Colonic mucosa (tissue), 4 donors: ENCODE measurements around the gene SHOC1. TPM values are rescaled to one million over a fixed set of nuclear protein-coding genes. Genes with fewer than 3 reads are reported as not detected.
"Not testable (repeated sequence)": the region's sequence is repeated elsewhere in the genome, so short reads cannot be mapped to it uniquely, and the experiment has no call there.

Experiments
- DNase-seq: peaks from one replicate; pipeline ENCODE4 v3.0.0-alpha.2; 2020
- H3K27ac ChIP-seq: fragments of 200-600 bp; one replicate; pipeline ENCODE4 v1.8.0; 2021
- H3K27me3 ChIP-seq: fragments of 200-600 bp; one replicate; pipeline ENCODE4 v1.8.0; 2021
- H3K36me3 ChIP-seq: fragments of 200-600 bp; one replicate; pipeline ENCODE4 v1.8.0; 2021
- H3K4me1 ChIP-seq: fragments of 200-600 bp; one replicate; pipeline ENCODE4 v1.8.0; 2021; ENCODE audit warnings: mild to moderate bottlenecking
- H3K4me3 ChIP-seq: fragments of 200-600 bp; one replicate; pipeline ENCODE4 v1.8.0; 2021
- H3K9ac ChIP-seq, 2 donors: one replicate each; pipeline ENCODE4 v1.7.0; 2013; ENCODE audit warnings: control low read depth in 2 of 2, low read depth in 2 of 2, low read length in 2 of 2
- H3K9me3 ChIP-seq: fragments of 200-600 bp; one replicate; pipeline ENCODE4 v1.8.0; 2021
- intact Hi-C: fragments of 100-400 bp; cut with DNase I; formaldehyde crosslinking; loops from one replicate; pipeline ENCODE4 v1.14.1; 2022
- total RNA-seq, 2 donors: library from RNA; stranded (reverse); fragmentation: NEBNext Ultra II Directional in 1 of 2; extraction: Animal tissue kit (Norgen Biotek cat#: 25700) in 1 of 2; gene quantifications; one replicate each; pipeline ENCODE4 v1.2.1, GENCODE V29; 2021
- TF ChIP-seq, protein P1 (sequence below): fragments of 200-600 bp; IDR thresholded peaks from one replicate; pipeline ENCODE4 v1.8.0; 2022; ENCODE audit warnings: antibody characterized with exemption, mild to moderate bottlenecking
- donor health status: healthy.
- donor health status: DM: no; HTN: no; CAD: no.
- donor health status: DM: no; HTN: no; CAD: no.

The SHOC1 gene
- total RNA-seq, 2 donors from 2014 or later, result 0.37 TPM; not detected in 1

GRCh38 chr9:111815285-111816070 lies 20.7 kb upstream of the SHOC1 start:
- Histone ChIP-seq H3K36me3 (no peaks in the 10 kb centered on the region), H3K27ac (no peak overlapping the region), H3K9ac (no peak overlapping the region), H3K4me3 (no peak overlapping the region), H3K9me3 (no peaks in the 10 kb centered on the region), H3K27me3 (no peaks in the 10 kb centered on the region), H3K4me1 (no peaks in the 10 kb centered on the region)
- TF ChIP-seq, protein P1, sequence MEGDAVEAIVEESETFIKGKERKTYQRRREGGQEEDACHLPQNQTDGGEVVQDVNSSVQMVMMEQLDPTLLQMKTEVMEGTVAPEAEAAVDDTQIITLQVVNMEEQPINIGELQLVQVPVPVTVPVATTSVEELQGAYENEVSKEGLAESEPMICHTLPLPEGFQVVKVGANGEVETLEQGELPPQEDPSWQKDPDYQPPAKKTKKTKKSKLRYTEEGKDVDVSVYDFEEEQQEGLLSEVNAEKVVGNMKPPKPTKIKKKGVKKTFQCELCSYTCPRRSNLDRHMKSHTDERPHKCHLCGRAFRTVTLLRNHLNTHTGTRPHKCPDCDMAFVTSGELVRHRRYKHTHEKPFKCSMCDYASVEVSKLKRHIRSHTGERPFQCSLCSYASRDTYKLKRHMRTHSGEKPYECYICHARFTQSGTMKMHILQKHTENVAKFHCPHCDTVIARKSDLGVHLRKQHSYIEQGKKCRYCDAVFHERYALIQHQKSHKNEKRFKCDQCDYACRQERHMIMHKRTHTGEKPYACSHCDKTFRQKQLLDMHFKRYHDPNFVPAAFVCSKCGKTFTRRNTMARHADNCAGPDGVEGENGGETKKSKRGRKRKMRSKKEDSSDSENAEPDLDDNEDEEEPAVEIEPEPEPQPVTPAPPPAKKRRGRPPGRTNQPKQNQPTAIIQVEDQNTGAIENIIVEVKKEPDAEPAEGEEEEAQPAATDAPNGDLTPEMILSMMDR, result no peak
- intact Hi-C loops, result no loop called here
- DNase-seq, result no peak

GRCh38 chr9:111812337-111812736 lies 17.6 kb upstream of the SHOC1 start:
- Histone ChIP-seq H3K9me3 (no peaks in the 10 kb centered on the region), H3K4me1 (no peaks in the 10 kb centered on the region), H3K9ac (no peak overlapping the region), H3K27ac (no peak overlapping the region), H3K27me3 (no peaks in the 10 kb centered on the region), H3K36me3 (no peaks in the 10 kb centered on the region), H3K4me3 (no peak overlapping the region)
- TF ChIP-seq, protein P1, result no peak
- DNase-seq, result no peak
- intact Hi-C loops, result no loop called here

DNA sequence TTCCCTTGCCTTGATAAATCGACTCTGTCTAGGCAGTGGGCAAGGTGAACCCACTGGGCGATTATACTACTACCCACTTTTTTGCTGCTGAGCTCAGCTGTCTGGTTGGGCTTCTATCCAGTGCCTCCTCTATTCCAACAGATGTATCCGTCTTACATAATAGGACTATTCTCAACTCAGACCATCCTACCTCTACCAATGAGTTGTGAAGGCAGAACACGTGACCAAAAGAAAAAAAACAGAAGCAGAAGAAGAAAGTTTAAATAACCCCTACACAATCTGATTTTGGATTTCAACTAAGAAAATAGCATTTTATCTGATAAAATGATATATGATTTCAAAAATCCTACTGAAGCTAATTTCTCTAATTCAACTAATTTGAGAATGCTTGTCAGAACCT lies 16.2 kb upstream of the SHOC1 start:
- H3K27me3 ChIP-seq, result no peaks in the 10 kb centered on the region
- no peaks in the 10 kb centered on the region for H3K4me1 ChIP-seq
- no peak for DNase-seq
- H3K9ac ChIP-seq, result no peak overlapping the region
- intact Hi-C loops, result no loop called here
- TF ChIP-seq, protein P1, result no peak
- H3K27ac ChIP-seq, result no peak overlapping the region
- H3K4me3 ChIP-seq, result no peak overlapping the region
- no peaks in the 10 kb centered on the region for H3K36me3 ChIP-seq
- no peaks in the 10 kb centered on the region for H3K9me3 ChIP-seq

DNA sequence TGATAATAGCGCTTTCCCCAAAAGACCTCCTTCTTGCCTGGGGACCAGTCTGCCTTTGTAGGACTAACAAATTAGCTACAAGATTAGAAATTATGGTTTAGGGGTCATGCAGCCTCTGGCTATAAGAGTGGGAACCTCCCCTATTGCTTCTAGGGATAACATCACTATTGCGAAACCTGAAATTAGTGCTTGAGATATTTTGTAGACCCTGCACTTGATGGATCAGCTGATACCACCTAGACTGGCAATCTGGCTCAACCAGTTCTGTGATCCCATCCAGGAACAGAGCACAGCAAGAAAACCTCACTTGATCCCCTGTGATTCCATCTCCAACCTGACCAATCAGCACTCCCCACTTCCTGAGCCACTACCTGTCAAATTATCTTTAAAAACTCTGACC lies 15.7 kb upstream of the SHOC1 start:
- DNase-seq, H3K36me3 ChIP-seq, intact Hi-C loops, H3K9ac ChIP-seq, H3K4me1 ChIP-seq, H3K4me3 ChIP-seq, H3K9me3 ChIP-seq, H3K27ac ChIP-seq, H3K27me3 ChIP-seq: not testable (repeated sequence)

DNA sequence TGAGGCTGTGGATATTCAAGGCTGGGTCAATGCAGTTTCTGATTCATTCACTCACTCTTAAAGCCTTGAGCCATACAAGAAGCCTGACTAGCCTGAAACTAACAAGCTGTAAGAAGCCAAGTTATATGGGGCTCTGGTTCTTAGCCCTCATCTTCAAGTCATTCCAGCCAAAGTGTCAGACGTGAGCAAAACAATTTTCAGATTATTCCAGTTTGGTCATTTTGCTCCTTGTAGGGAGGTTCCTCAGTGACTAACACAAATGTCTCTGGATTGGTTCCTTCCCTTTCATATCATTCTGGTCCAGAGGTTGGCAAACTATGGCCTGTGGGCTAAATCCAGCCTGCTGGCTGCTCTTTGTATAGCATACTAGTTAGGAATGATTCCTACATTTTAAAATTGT lies 12.5 kb upstream of the SHOC1 start:
- H3K27me3 ChIP-seq, result no peaks in the 10 kb centered on the region
- intact Hi-C loops, result no loop called here
- TF ChIP-seq, protein P1, result no peak
- H3K4me3 ChIP-seq, result no peak overlapping the region
- H3K4me1 ChIP-seq, result no peaks in the 10 kb centered on the region
- H3K36me3 ChIP-seq, result no peaks in the 10 kb centered on the region
- DNase-seq, result no peak
- no peak overlapping the region for H3K27ac ChIP-seq
- H3K9ac ChIP-seq, result no peak overlapping the region
- no peaks in the 10 kb centered on the region for H3K9me3 ChIP-seq

DNA sequence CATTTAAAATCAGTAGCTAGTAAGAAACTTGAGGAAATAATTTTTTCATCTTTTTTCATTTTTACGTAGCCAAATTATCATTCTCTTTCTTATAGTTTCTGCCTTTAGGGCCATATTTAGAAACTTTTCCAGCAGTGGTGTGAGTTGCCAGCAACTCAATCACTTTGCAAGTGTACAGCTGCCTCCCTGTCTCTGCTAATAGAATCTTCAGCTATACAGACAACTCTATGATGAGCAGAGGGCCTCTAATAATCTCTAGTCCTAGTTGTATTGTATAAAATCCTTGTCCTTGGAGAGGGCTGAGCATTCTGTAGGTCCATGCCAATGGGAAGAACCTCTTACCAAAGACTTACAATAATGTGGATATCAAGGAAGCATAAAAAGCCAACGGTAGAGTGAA lies 11.5 kb upstream of the SHOC1 start:
- TF ChIP-seq, protein P1, result no peak
- no peak for DNase-seq
- Histone ChIP-seq H3K9ac (no peak overlapping the region), H3K36me3 (no peaks in the 10 kb centered on the region), H3K4me3 (no peak overlapping the region), H3K27me3 (no peaks in the 10 kb centered on the region), H3K4me1 (no peaks in the 10 kb centered on the region), H3K9me3 (no peaks in the 10 kb centered on the region), H3K27ac (no peak overlapping the region)
- intact Hi-C loops, result no loop called here
